Stimulated activated CD8-positive, alpha-beta memory T cell treated with anti-CD3 and anti-CD28 coated beads, Interleukin-2, amount 100 ng/mL, for 48 hours (primary cell): Measurements from ENCODE around the gene OTULINL.

Source experiments
- DNase-seq, 2 donors: peaks; one replicate each; pipeline ENCODE4 v3.0.0-alpha.2; 2020; ENCODE audit warnings: low read depth in 2 of 2

Gene OTULINL

GRCh38 chr5:14600846-14601245 lies 19.3 kb downstream of the OTULINL start:
- DNase-seq = no peak

DNA sequence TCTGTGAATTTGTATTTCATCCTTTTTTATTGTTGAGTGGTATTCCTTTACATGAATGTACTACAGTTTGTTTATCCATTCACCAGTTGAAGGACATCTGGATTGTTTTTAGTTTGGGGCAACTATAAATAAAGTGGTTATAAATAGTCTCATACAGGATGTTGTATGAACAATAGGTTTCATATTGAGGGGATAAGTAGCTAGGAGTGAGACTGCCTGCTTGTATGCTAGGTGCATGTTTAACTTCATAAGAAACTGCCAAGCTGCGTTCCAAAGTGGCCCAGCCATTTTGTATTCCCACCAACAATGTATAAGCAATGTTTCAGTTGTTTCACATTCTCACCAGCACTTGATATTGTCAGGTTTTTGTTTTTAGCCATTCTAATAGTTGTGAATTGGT lies 21.5 kb downstream of the OTULINL start:
- DNase-seq = no peak

DNA sequence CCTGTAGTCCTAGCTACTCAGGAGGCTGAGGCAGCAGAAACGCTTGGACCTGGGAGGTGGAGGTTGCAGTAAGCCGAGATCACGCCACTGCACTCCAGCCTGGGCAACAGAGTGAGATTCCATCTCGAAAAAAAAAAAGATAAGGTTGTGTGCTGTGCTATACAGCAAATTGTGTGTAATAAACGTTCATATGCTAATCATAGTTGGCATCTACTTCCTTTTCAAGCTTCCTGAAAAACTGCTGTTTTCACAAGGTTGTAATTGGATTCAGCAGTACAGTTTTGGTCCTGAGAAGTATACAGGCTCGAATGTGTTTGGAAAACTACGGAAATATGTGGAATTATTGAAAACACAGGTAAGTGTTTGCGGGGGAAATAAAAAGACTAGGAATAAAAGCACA lies 25.5 kb downstream of the OTULINL start:
- no peak for DNase-seq

GRCh38 chr5:14608169-14608568 lies 26.6 kb downstream of the OTULINL start:
- no peak for DNase-seq

GRCh38 chr5:14611737-14612136 lies 30.1 kb downstream of the OTULINL start:
- no peak for DNase-seq

DNA sequence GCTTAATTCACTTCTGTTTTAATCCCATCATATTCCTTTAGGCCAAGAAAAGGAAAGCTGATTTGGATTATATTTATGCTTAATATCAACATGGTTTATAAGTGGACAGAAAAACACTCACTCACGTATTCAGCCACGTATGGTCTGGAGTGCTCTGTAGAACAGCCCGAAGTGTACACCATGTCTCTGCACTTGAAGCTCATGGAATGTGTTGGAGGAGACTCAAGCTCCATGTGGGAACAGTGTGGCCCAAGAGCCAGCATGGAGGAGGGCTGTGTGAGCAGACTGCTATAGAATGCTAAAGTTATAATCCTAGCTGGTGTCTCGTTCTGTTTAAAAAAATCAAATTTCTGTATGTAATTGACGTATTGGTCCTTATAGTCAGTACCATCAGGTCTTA lies 32.9 kb downstream of the OTULINL start:
- no peak for DNase-seq

DNA sequence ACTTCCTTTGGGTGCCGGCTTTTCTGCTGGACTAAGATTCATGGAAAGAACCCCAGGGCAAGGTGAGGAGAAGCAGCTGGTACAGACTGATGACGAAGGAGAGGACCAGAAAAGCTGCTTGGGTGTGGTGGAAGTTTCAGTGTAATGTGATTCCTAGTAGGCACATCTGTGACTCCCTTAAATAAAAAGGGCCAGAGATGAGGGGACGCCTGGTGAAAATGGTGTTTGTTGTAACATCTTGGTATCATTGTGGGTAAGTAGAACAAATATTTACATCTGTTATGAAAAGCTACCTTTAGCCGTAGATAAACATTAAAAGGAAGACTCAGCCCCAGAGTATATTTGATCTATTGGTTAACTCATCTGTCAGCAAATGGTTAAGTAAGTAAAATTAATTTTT lies 33.8 kb downstream of the OTULINL start:
- no peak for DNase-seq

DNA sequence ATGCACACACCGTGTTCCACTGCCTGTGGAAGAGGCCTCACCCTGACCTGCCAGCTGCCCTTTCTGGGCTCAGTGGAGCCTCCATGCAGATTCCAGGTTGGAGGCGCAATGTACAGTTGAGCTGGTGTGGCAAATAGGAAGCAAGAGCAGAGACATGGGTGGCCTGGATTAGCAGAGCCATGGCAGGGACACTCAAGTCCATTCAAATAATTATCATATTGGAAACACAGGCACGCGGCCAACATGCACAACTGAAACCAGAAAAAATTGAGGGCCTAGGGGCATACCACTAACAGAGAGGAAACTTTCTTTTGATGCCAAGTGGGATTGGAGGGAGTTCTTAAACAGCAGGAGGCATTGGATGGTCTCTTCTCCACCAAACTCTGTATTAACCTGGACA lies 35.8 kb downstream of the OTULINL start:
- no peak for DNase-seq

GRCh38 chr5:14627270-14627669 lies 45.7 kb downstream of the OTULINL start:
- DNase-seq = no peak

DNA sequence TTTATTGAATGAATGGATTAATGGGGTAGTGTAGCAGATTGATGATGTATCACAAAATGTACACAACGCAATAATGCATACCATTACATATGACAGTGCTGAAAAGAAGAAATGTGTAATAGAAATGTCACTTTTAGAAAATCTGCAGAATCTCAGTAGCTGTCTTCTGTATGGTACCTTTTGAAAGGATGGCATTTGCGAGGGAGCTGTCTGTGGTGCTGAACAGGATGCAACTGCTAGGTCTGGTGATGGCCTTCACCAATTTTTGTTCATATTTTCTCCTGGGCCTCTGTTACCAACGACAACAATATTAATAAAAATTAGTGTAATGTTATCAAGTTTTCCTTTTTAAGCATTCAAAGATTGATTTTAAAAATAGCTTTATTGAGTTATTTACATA lies 46.8 kb downstream of the OTULINL start:
- peak; percentile 20 to 23 for DNase-seq

- DNase-seq = no peak
Observed at GRCh38 chr5:14630671-14631070, 49.1 kb downstream of the OTULINL start.

DNA sequence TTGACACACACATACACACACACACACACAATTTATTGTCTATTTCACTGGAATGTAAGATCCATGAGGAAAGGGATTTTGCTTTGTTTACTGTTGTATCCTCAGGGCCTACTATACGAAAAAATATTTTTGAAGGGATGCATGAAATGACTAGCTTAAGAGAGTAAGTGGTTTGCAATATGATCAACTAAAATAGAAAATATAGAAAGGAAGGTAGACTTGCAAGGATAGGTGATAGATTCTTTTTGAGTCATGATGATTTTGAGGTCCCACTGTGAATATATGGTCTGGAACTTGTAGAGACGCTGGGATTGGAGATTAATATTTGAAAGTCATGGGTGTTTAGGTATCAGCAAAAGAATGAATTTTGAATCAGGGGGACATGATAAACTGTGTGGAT lies 54.1 kb downstream of the OTULINL start:
- no peak for DNase-seq

GRCh38 chr5:14640765-14641164 lies 59.2 kb downstream of the OTULINL start:
- no peak for DNase-seq

DNA sequence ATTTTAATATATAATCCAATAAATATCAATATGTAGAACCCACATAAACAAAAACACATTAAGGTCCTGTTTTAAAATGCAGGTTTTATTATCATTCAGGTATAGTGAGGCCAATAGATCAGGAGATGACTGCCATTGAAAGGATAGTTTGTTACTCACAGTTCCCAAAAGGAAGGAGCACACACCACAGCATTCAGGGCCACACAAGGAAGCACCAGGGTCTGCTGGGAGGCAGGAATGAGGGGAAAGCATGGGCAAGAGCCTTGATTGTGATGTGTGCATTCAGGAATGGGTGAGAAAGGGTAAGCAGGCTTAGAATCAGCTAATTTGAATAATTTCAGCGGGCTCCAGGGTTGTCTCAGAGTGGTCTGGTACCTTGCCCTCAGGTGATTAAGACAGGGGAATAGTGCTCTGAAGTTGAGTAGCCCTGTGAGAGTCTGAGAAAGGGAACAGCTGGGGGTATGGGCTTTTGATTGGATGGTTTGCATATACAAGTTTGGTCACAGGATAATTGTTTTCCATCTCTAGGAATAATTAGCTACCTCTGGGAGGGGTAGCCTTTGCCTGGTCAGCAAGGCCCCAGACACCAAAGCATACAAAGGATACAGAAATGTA lies 63.1 kb downstream of the OTULINL start:
- no peak for DNase-seq

DNA sequence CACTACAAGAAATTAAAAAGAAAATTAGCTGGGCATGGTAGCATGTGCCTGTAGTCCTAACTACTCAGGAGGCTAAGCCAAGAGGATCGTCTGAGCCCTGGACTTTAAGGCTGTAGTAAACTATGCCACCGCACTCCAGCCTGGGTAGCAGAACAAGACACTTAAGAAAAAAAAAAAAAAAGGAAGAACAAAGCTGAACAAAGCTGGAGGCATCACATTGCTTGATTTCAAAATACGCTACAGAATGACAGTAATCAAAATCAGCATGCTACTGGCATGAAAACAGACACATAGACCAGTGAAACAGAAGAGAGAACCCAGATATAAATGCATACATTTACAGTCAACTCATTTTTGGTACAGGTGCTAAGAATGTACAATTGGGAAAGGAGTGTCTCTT lies 68.5 kb downstream of the OTULINL start:
- no peak for DNase-seq

DNA sequence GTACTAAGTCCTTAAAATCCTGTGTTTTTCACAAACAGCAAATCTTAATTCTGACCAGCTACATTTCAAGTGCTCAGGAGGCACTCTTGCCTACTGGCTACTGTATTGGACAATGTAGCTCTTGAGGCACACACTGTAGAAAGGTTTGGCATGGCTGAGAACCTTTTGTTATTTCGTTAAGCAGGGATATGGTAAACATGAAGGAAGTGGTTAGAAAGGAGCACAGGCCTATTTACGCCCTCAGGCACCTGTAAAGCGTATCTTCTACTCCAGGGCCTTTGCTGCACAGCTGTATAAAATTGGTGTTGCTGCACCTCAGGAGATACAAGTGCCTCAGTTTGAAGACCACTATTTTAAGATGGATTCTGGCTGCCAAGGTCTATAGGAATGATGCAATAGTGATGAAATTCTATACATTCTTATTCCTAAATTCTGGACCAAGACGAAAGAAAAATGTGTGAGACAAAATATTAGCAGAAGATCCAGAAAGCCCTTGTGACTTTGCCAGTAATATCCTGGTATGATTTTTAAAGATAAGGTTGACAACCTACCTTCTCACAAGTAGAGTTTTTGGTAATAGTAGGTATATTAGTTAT lies 73.7 kb downstream of the OTULINL start:
- no peak for DNase-seq

DNA sequence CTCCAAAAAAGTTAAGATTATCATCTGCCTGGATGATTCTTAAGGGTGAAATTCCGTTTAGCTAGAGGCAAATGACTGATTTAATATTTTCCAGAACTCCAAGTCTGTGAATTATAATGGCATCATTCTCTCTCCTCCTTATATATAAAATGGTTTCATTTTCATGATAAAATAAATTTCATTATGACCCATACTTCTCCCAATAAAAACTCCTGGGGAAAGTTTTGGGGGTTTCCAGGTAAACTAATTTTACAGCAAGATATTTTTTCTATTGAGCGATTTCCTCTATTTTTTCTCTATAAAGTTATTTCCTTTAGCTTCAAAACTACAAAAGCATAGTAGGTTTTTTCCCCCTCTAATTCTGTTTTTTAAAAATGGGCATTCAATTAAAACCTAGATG lies 75.3 kb downstream of the OTULINL start:
- DNase-seq = no peak

DNA sequence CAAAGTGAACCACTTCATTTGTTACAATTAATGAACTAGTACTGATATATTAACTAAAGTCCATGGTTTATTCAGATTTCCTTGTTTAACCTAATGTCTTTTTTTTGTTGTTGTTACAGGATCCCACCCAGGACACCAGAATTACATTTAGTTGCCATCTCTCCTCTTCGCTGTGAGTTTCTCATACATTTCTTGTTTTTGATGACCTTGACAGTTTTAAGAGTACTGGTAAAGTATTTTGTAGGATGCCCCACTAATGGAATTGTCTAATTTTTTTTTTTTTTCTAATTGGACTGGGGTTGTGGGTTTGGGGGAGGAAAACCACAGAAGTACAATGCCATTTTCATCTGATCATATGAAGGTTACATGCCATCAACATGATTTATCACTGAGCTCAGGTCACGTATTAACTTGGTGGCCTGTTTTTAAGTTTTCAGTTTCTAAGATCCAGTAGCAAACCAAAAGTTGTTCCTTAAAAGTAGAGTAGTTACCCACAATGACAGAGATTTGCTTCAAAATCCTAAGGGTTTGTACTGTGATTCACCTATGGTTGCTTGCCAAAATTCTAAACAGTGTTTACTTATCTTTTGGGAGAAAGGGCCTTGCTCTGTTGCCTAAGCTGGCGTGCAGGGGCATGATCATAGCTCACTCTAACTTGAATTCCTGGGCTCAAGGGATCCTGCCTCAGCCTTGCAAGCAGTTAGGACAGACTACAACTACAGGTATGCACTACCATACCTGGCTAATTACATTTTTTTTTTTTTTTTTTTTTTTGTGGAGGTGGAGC lies 78.4 kb downstream of the OTULINL start:
- DNase-seq = no peak

GRCh38 chr5:14660833-14661232 lies 79.2 kb downstream of the OTULINL start:
- DNase-seq = no peak
